ENCODE data around the gene TARP.

The TARP gene

GRCh38 chr7:38273286-38273995 is at the start of gene TARP:
TARP (minus strand) TSS chr7:38273636.
- DNase-seq (ENCODE audit: low spot score), result no peak

DNA sequence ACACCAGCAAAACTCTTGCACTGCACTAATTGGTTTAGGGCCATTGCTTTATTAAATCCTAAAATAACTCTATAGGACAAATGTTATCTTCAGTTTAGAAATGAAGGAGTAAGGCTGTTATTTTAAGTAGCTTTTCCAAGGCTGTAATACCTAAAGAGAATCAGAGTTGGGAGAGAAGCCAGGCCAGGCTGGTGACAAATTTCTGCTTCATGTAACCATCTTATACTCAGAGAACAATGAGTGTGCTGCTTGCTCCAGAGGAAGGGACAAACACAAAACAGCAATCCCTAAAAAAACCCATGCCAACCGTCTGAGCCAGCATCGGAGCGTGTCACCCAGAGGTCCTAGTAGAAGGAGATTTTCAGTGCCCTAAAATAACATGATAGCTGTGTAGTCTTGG is 49.7 kb upstream of the TARP start:
- DNase-seq (ENCODE audit: low spot score), result no peak

DNA sequence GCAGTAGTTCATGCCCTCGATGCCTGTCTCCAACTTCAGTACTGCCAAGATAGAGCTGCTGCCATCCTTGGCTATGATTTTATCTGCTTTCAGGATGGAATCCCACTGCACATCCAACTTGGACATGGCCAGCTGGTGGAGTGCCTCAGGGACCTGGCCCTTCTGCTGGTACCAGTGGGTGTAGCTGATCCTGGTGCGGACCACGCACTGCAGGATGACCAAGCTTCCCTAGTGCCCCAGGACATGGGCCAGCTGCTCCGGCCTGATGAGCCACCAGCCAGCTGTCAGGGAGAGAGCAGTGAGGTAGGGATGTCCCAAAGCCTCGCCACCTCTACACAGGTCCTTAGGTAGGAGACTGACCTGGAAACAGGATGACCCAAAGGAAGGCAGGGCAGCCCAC is 49.0 kb upstream of the TARP start:
- no peak for DNase-seq (ENCODE audit: low spot score)

- DNase-seq (ENCODE audit: low spot score), result no peak
Observed at GRCh38 chr7:38321967-38322366, 48.5 kb upstream of the TARP start.

- DNase-seq (ENCODE audit: low spot score), result no peak
Observed at GRCh38 chr7:38321515-38321944, 48.1 kb upstream of the TARP start.

DNA sequence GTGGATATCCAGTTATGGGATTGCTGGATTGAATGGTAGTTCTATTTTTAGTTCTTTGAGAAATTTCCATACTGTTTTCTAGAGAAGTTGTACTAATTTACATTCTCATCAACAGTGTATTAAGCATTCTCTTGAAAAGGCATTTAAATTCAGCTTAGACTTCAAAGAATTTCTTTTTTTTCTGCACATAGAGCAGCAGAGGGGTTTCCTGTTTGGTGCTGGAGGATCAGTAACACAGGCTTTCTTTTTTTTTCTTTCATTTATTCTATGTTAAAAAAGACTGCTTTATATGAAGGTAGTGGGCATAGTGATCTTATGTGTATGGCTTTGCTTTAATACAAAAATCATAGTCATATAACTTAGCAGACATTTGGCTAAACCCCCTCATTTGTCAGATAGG is 47.6 kb upstream of the TARP start:
- no peak for DNase-seq (ENCODE audit: low spot score)

- DNase-seq (ENCODE audit: low spot score), result no peak
Observed at GRCh38 chr7:38319873-38320272, 46.4 kb upstream of the TARP start.

DNA sequence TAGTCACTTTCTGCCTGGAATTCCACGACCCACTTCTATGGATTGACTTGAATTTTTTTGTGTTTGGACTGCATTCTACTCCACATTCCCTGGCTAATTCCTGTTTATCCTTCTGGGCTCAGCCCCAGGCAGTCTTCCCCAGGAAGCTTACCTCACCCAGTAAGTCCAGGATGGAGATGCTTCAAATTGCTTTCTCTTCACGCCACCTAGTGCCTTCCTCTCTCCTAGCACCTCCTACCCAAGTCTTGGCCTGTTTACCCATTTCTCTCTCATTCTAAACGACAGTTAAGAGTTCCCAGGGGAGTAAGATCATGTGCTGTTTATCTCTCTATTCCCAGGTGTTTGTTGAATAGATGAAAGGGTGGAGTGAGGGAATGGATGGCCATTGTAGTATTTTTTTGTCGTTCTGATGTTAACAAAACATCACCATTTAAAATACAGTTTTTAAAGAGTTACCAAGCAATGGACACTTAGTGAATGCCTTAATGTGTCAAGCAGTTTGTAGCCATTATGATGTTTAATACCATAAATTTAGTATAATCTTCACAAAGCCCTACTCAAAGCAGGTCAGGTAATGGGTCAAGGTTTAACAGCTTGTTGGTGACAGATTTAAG is 45.5 kb upstream of the TARP start:
- DNase-seq (ENCODE audit: low spot score), result peak; percentile 39

- DNase-seq (ENCODE audit: low spot score), result no peak
Observed at GRCh38 chr7:38318241-38318640, 44.8 kb upstream of the TARP start.

GRCh38 chr7:38317515-38317914 is 44.1 kb upstream of the TARP start:
- no peak for DNase-seq (ENCODE audit: low spot score)

- DNase-seq (ENCODE audit: low spot score), result no peak
Observed at GRCh38 chr7:38316733-38317360, 43.4 kb upstream of the TARP start.

DNA sequence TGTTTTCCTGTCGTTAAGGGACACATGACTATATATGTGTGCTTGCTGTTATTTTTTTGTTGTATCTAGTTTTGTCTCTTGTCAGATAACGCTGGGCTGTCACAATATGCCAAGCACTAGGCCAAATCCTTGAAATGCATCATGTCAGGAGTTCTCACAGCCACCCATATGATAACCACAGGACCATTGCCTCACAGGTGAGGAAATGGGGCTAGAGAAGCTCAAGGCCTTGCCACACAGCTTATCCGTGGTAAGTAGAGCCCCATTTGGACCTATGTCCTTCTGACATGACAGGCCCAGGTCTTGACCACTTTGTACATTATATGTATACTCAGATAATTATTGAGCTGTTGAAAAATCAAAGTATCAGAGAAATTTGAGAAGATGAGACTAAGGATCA is 42.0 kb upstream of the TARP start:
- no peak for DNase-seq (ENCODE audit: low spot score)

DNA sequence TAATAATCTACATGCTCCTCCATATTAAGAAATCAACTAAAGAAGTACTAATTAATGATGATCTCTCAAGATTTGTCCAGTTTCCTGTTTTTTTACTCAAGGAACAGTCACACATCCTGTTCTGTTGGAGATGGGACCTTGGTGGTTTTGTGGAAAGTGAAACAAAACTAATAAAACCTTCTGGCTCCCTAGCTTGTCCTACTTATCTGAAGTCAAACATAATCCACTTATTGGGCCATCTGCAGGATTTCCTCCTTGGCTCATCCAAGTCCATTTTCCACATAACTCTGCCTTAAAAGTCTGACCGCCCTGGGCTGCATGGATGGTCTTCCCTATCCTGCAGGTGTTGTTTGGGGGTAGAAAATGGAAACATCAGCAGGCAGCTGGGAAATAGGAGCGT is 39.4 kb upstream of the TARP start:
- DNase-seq (ENCODE audit: low spot score), result no peak

- no peak for DNase-seq (ENCODE audit: low spot score)
Observed at GRCh38 chr7:38311329-38311937, 38.0 kb upstream of the TARP start.

- DNase-seq (ENCODE audit: low spot score), result no peak
Observed at GRCh38 chr7:38310591-38311101, 37.2 kb upstream of the TARP start.

- no peak for DNase-seq (ENCODE audit: low spot score)
Observed at GRCh38 chr7:38309555-38309954, 36.1 kb upstream of the TARP start.

DNA sequence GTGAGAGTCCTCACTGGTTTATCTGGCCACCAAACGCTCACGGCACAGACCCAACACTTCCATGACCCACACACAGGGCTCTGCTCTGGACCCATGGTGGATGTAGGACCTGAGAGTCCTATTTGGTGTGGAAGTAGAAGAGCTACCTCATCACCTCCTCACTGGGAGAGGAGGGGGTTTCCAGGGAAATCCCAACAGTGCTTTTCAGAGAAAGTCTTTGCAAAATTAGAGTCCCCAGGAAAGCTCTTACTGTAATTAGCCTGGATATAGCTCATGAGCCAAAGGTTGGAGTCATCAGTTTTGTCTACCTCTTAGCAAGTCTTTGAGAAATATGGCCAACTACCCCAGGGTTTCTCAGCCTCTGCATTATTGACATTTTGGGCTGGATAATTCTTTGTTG is 34.7 kb upstream of the TARP start:
- DNase-seq (ENCODE audit: low spot score), result no peak

- DNase-seq (ENCODE audit: low spot score), result no peak
Observed at GRCh38 chr7:38307640-38308039, 34.2 kb upstream of the TARP start.

GRCh38 chr7:38306914-38307313 is 33.5 kb upstream of the TARP start:
- DNase-seq (ENCODE audit: low spot score), result no peak

DNA sequence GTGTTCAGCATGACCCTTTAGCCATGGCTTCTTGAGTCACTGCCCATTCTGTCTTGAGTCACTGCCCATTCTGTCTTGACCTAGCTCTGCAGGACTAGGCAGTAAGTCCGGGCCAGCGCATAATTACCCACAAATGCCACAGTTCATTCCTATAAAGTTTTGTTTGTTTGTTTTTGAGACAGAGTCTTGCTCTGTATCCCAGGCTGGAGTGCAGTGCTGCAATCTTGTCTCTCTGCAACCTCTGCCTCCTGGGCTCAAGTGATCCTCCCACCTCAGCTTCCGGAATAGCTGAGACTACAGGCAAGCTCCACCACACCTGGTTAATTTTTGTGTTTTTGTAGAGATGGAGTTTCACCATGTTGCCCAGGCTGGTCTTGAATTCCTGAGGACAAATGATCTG is 32.7 kb upstream of the TARP start:
- no peak for DNase-seq (ENCODE audit: low spot score)

GRCh38 chr7:38303866-38304265 is 30.4 kb upstream of the TARP start:
- no peak for DNase-seq (ENCODE audit: low spot score)

- DNase-seq (ENCODE audit: low spot score), result no peak
Observed at GRCh38 chr7:38300175-38300574, 26.7 kb upstream of the TARP start.
